ENCODE data around the gene APOM.
A peak's percentile ranks its signal among the peaks of the same experiment; 100 is the strongest.

The APOM gene

GRCh38 chr6:31655349-31656237 lies at the start of gene APOM:
TSS of gene APOM (plus strand) at chr6:31655894. CDS start at chr6:31655967, 73 bp downstream.
- FAIRE-seq: no peak

- no peak for FAIRE-seq
These were observed 48.4 kb upstream of the APOM start for GRCh38 chr6:31607317-31607716.

- no peak for FAIRE-seq
These were observed 45.9 kb upstream of the APOM start for GRCh38 chr6:31609519-31610406.

- FAIRE-seq: no peak
These were observed 44.7 kb upstream of the APOM start for GRCh38 chr6:31610968-31611367.

- FAIRE-seq: no peak
These were observed 41.5 kb upstream of the APOM start for GRCh38 chr6:31614075-31614619.

- no peak for FAIRE-seq
These were observed 40.8 kb upstream of the APOM start, which contains the start of gene AIF1 for GRCh38 chr6:31614684-31615578. TSS of gene AIF1 (plus strand) at chr6:31615234. CDS start at chr6:31615330, 96 bp downstream.

- no peak for FAIRE-seq
These were observed 39.9 kb upstream of the APOM start for GRCh38 chr6:31615748-31616147.

- FAIRE-seq: no peak
These were observed 38.7 kb upstream of the APOM start for GRCh38 chr6:31617010-31617409.

- FAIRE-seq: peak; percentile 97
These were observed 35.7 kb upstream of the APOM start for GRCh38 chr6:31619805-31620585.

- no peak for FAIRE-seq
These were observed 34.9 kb upstream of the APOM start, which contains the start of gene PRRC2A for GRCh38 chr6:31620586-31621319. TSS of gene PRRC2A (plus strand) at chr6:31620715. CDS start at chr6:31622790, 2,075 bp downstream.

GRCh38 chr6:31621320-31621939 lies 34.3 kb upstream of the APOM start:
- no peak for FAIRE-seq

GRCh38 chr6:31621991-31622390 lies 33.7 kb upstream of the APOM start:
- no peak for FAIRE-seq

- FAIRE-seq: no peak
These were observed 33.0 kb upstream of the APOM start for GRCh38 chr6:31622684-31623091.

- no peak for FAIRE-seq
These were observed 31.6 kb upstream of the APOM start for GRCh38 chr6:31624070-31624469.

- no peak for FAIRE-seq
These were observed 28.7 kb upstream of the APOM start for GRCh38 chr6:31626952-31627351.

GRCh38 chr6:31627690-31628287 lies 27.9 kb upstream of the APOM start:
- FAIRE-seq: no peak

GRCh38 chr6:31629014-31629413 lies 26.7 kb upstream of the APOM start:
- no peak for FAIRE-seq

GRCh38 chr6:31630177-31630934 lies 25.3 kb upstream of the APOM start:
- FAIRE-seq: no peak

GRCh38 chr6:31631209-31631608 lies 24.5 kb upstream of the APOM start:
- no peak for FAIRE-seq
